Subcutaneous adipose tissue (tissue), 4 donors: ENCODE measurements around the gene CPN1. TPM values are rescaled to one million over a fixed set of nuclear protein-coding genes. Genes with fewer than 3 reads are reported as not detected.

Experiments
- total RNA-seq, 4 donors: library from RNA; depleted of rRNA; stranded (reverse); fragments of >200 nt; gene quantifications; one replicate each; pipeline ENCODE4 v1.1.0, GENCODE V29; 2016
- TF ChIP-seq, protein P1 (sequence below): fragments of 450-650 bp; IDR thresholded peaks from one replicate; pipeline ENCODE4 v1.5.1; 2016; ENCODE audit warnings: low read depth, mild to moderate bottlenecking, control low read depth, antibody characterized with exemption, moderate library complexity

CPN1 gene
- total RNA-seq, 4 donors from 2014 or later = not detected

GRCh38 chr10:100101192-100102076, 19.8 kb upstream of the CPN1 start:
- TF ChIP-seq, protein P1, sequence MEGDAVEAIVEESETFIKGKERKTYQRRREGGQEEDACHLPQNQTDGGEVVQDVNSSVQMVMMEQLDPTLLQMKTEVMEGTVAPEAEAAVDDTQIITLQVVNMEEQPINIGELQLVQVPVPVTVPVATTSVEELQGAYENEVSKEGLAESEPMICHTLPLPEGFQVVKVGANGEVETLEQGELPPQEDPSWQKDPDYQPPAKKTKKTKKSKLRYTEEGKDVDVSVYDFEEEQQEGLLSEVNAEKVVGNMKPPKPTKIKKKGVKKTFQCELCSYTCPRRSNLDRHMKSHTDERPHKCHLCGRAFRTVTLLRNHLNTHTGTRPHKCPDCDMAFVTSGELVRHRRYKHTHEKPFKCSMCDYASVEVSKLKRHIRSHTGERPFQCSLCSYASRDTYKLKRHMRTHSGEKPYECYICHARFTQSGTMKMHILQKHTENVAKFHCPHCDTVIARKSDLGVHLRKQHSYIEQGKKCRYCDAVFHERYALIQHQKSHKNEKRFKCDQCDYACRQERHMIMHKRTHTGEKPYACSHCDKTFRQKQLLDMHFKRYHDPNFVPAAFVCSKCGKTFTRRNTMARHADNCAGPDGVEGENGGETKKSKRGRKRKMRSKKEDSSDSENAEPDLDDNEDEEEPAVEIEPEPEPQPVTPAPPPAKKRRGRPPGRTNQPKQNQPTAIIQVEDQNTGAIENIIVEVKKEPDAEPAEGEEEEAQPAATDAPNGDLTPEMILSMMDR = no peak

- TF ChIP-seq, protein P1 = no peak
These were observed 19.0 kb upstream of the CPN1 start for GRCh38 chr10:100100651-100101184.

DNA sequence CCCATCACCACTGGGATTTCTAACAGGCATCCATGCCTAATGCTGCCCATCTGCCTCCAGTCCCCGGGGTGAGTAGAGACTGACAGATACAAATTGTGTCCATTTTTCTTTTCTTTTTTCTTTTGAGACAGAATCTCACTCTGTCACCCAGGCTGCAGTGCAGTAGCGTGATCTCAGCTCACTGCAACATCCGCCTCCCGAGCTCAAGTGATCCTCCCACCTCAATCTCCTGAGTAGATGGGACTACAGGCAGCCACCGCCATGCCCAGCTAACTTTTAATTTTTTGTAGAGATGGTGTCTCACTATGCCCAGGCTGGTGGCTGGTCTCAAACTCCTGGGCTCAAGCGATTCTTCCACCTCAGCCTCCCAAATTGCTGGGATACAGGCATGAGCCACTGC, 7.6 kb upstream of the CPN1 start:
- TF ChIP-seq, protein P1 = no peak

DNA sequence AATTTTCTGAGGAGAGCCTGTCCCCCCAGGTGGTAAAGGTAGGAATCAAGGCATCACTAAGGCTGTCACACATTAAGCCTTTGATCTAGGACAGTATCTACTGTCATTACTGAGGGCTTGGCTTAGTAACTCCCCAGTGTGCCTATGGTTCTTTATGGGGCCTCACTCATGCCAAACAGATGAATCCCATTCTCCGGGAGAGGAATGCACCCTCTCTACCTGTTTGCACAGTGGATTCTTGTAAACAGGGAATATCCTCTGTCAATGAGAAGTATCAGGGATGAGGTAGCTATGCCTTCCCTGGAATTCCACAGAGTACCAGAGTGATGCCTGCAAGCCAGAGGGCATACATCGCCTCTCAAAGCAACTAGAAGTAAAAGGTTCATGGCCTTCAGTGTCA, 3.9 kb upstream of the CPN1 start:
- TF ChIP-seq, protein P1 = no peak

GRCh38 chr10:100083623-100084022, 2.0 kb upstream of the CPN1 start:
- TF ChIP-seq, protein P1 = no peak

- TF ChIP-seq, protein P1 = no peak
These were observed 4.9 kb downstream of the CPN1 start for GRCh38 chr10:100076750-100077149.

- TF ChIP-seq, protein P1 = no peak
These were observed 6.0 kb downstream of the CPN1 start for GRCh38 chr10:100075426-100076220.
